K562 (cell line): ENCODE data around the gene ABCF2. TPM values are rescaled to one million over a fixed set of nuclear protein-coding genes. Genes with fewer than 3 reads are reported as not detected.

ENCODE experiments used
- C11orf30 ChIP-seq: fragments of 450-650 bp; IDR thresholded peaks from 2 replicates; pipeline ENCODE4 v1.6.1; 2016; ENCODE audit warnings: low read depth, mild to moderate bottlenecking
- CCNT2 ChIP-seq: IDR thresholded peaks from 2 replicates; pipeline ENCODE4 v1.6.1; 2011; ENCODE audit warnings: borderline replicate concordance, low read depth, mild to moderate bottlenecking, moderate library complexity, mixed read lengths, low read length; ENCODE audit not compliant: insufficient read length; ENCODE audit errors: extremely low read depth
- CXXC5 ChIP-seq: fragments of 250-450 bp; sonication (Bioruptor Pico); IDR thresholded peaks from 2 replicates; pipeline ENCODE4 v1.8.0; 2022; ENCODE audit warnings: inconsistent platforms, mild to moderate bottlenecking, moderate library complexity
- ETS1 ChIP-seq: conservative IDR thresholded peaks from 2 replicates; pipeline ENCODE4 v1.6.1; 2011; ENCODE audit warnings: low read depth, mild to moderate bottlenecking, low read length; ENCODE audit not compliant: control insufficient read depth
- FOXM1 ChIP-seq, 2 experiments: fragments of 450-650 bp in 1 of 2; sonication (generic) in 1 of 2; formaldehyde crosslinking in 1 of 2; IDR thresholded peaks; 2 replicates each; pipeline versions ENCODE4 v1.6.1 to v1.9.0; 2017 to 2022; ENCODE audit warnings: low read depth in 2 of 2, mild to moderate bottlenecking in 2 of 2, missing genetic modification reagents in 1 of 2, moderate library complexity in 1 of 2
- KDM5B ChIP-seq: fragments of 200-600 bp; sonication (generic); IDR thresholded peaks from 2 replicates; pipeline ENCODE4 v1.6.1; 2012; ENCODE audit warnings: low read depth, mild to moderate bottlenecking, moderate library complexity, low read length, control low read depth, inconsistent platforms; ENCODE audit not compliant: insufficient replicate concordance
- MAFF ChIP-seq: IDR thresholded peaks from 2 replicates; pipeline ENCODE4 v1.6.1; 2012; ENCODE audit warnings: low read length, improper control_type of control experiment
- NBN ChIP-seq: fragments of 450-650 bp; IDR thresholded peaks from 2 replicates; pipeline ENCODE4 v1.6.1; 2016; ENCODE audit warnings: low read depth, mild to moderate bottlenecking
- NR2C2 ChIP-seq, 2 experiments: fragments of 200-800 bp in 1 of 2; sonication (Bioruptor generic) in 1 of 2; sonication (generic) in 1 of 2; formaldehyde crosslinking in 1 of 2; IDR thresholded peaks; 2 replicates each; pipeline versions ENCODE4 v1.6.1 to v1.8.0; 2016 to 2022; ENCODE audit warnings: mild to moderate bottlenecking in 1 of 2, missing compliant biosample characterization in 1 of 2, missing genetic modification characterization in 1 of 2, missing genetic modification reagents in 1 of 2
- PML ChIP-seq: IDR thresholded peaks from 2 replicates; pipeline ENCODE4 v1.6.1; 2012; ENCODE audit warnings: low read length, inconsistent platforms
- RB1 ChIP-seq: fragments of 450-650 bp; IDR thresholded peaks from 2 replicates; pipeline ENCODE4 v1.6.1; 2017; ENCODE audit warnings: low read depth, mild to moderate bottlenecking
- SIN3A ChIP-seq, 2 experiments: fragments of 150-350 bp in 1 of 2; IDR thresholded peaks; 2 replicates each; pipeline ENCODE4 v1.6.1; 2011 to 2016; ENCODE audit warnings: borderline replicate concordance in 2 of 2, low read depth in 2 of 2, low read length in 2 of 2, mild to moderate bottlenecking in 2 of 2, moderate library complexity in 2 of 2; ENCODE audit not compliant: control insufficient read depth in 1 of 2
- SOX6 ChIP-seq: fragments of 450-650 bp; IDR thresholded peaks from 2 replicates; pipeline ENCODE4 v1.6.1; 2014; ENCODE audit warnings: mild to moderate bottlenecking
- TFAP4 ChIP-seq: sonication (generic); formaldehyde crosslinking; IDR thresholded peaks from 2 replicates; pipeline ENCODE4 v1.8.0; 2022; ENCODE audit warnings: missing genetic modification reagents, mild to moderate bottlenecking, moderate library complexity, borderline replicate concordance
- TOE1 ChIP-seq, 2 experiments: fragments of 450-650 bp in 1 of 2; sonication (generic) in 1 of 2; formaldehyde crosslinking in 1 of 2; IDR thresholded peaks; 2 replicates each; pipeline versions ENCODE4 v1.7.1 to v1.8.0; 2016 to 2022; ENCODE audit warnings: borderline replicate concordance in 2 of 2, mild to moderate bottlenecking in 2 of 2, antibody characterized with exemption in 1 of 2, inconsistent platforms in 1 of 2, low read depth in 1 of 2, missing genetic modification reagents in 1 of 2, moderate library complexity in 1 of 2
- U2AF1 ChIP-seq: fragments of 200-400 bp; formaldehyde crosslinking; optimal IDR thresholded peaks from 2 replicates; pipeline ENCODE3; 2017; ENCODE audit warnings: mild to moderate bottlenecking, low read depth, low read length, moderate library complexity
- ZBED1 ChIP-seq: IDR thresholded peaks from 2 replicates; pipeline ENCODE4 v1.6.1; 2014
- ZBTB1 ChIP-seq: sonication (generic); formaldehyde crosslinking; IDR thresholded peaks from 2 replicates; pipeline ENCODE4 v1.8.1; 2023; ENCODE audit warnings: missing genetic modification reagents, low read depth, mild to moderate bottlenecking, borderline replicate concordance
- ZNF143 ChIP-seq: sonication (generic); formaldehyde crosslinking; IDR thresholded peaks from 2 replicates; pipeline ENCODE4 v1.9.0; 2022; ENCODE audit warnings: mild to moderate bottlenecking, missing genetic modification reagents
- ZNF24 ChIP-seq: fragments of 450-650 bp; IDR thresholded peaks from 2 replicates; pipeline ENCODE4 v1.6.1; 2016
- ZNF277 ChIP-seq: fragments of 250-450 bp; sonication (Bioruptor Pico); IDR thresholded peaks from 2 replicates; pipeline ENCODE4 v1.8.0; 2022; ENCODE audit warnings: inconsistent platforms, mild to moderate bottlenecking, moderate library complexity, borderline replicate concordance
- ZNF354B ChIP-seq: fragments of 250-450 bp; sonication (Bioruptor Pico); IDR thresholded peaks from 2 replicates; pipeline ENCODE4 v1.4.0; 2020
- ZNF583 ChIP-seq: fragments of 250-450 bp; sonication (Bioruptor Pico); IDR thresholded peaks from 2 replicates; pipeline ENCODE4 v1.4.0; 2020
- polyA plus RNA-seq, 8 experiments: library from polyadenylated mRNA; depleted of rRNA in 4 of 8; stranded (reverse) in 5 of 8; unstranded in 3 of 8; fragments of >200 nt; fragmentation: Nextera tagmentation in 2 of 8; fragmentation: Illumina TruSeq in 1 of 8; extraction: Ambion mirVana in 2 of 8; extraction: Trizol in 1 of 8; gene quantifications; 2 replicates each; pipeline versions ENCODE4 v1.2.1 to v1.2.3, GENCODE V29; 2011 to 2014; ENCODE audit warnings: inconsistent platforms in 1 of 8, missing spikeins in 1 of 8
- total RNA-seq, 7 experiments: library from RNA; depleted of rRNA in 6 of 7; stranded (reverse); fragments of >200 nt in 6 of 7; fragmentation: Illumina TruSeq in 2 of 7; extraction: Trizol in 2 of 7; gene quantifications; 2 replicates each; pipeline versions ENCODE4 v1.2.1 to v1.2.3, GENCODE V29; 2011 to 2021; ENCODE audit warnings: low replicate concordance in 1 of 7

Gene ABCF2
- total and polyA plus RNA-seq, 9 of the 15 experiments (the other 6 are each of a cell fraction or from before 2014, with no cell fraction given) = 62.1 to 224 (median 113) TPM

GRCh38 chr7:151232091-151232916, 5.3 kb upstream of the ABCF2 start, which contains the start of gene CHPF2 (continued):
- TF ChIP-seq ZNF277 (CRISPR knock-in tag) (no peak), ZBED1 (0 out of 2 replicates have a peak, but pooled peaks have one; percentile 73), ZNF354B (CRISPR knock-in tag) (no peak), KDM5B (peak; percentile 93), ETS1 (peak; percentile 85), FOXM1 (IDR thresholded peaks at IDR 0.05; ENCODE audit: low read depth) (no peak), FOXM1 (CRISPR knock-in tag; IDR thresholded peaks at IDR 0.05; ENCODE audit: low read depth) (peak; percentile 84), CCNT2 (peak; percentile 84), ZNF24 (no peak), CXXC5 (CRISPR knock-in tag) (peak; percentile 86), U2AF1 (no peak), ZNF143 (0 out of 2 replicates have a peak, but pooled peaks have one; percentile 45), ZBTB1 (CRISPR knock-in tag) (peak; percentile 61; the same call in 1 of the 2 replicates), SIN3A (IDR thresholded peaks at IDR 0.05; ENCODE audit: borderline replicate concordance in 2 of 2, control insufficient read depth in 1 of 2, low read depth in 2 of 2, low read length in 2 of 2) (peak in 1 of 2 experiments; percentile 74; a peak in 1 of 4 replicates), SOX6 (peak; percentile 56; the same call in 1 of the 2 replicates), TFAP4 (CRISPR knock-in tag) (peak; percentile 79; the same call in 1 of the 2 replicates), MAFF (no peak), RB1 (peak; percentile 48), PML (peak; percentile 67; the same call in 1 of the 2 replicates), ZNF583 (CRISPR knock-in tag) (no peak), TOE1 (IDR thresholded peaks at IDR 0.05; ENCODE audit: borderline replicate concordance) (no peak), TOE1 (CRISPR knock-in tag; IDR thresholded peaks at IDR 0.05; ENCODE audit: borderline replicate concordance, low read depth) (no peak), NBN (no peak), C11orf30 (peak; percentile 36; the same call in 1 of the 2 replicates), NR2C2 (CRISPR knock-in tag; IDR thresholded peaks at IDR 0.05) (no peak), NR2C2 (tag; IDR thresholded peaks at IDR 0.05) (0 out of 2 replicates have a peak, but pooled peaks have one; percentile 20)
